H1 (cell line): Measurements from ENCODE around the gene ANKFY1. TPM values are rescaled to one million over a fixed set of nuclear protein-coding genes. Genes with fewer than 3 reads are reported as not detected.

Source experiments
- HDAC2 ChIP-seq, 2 experiments: fragments of 300-600 bp in 1 of 2; sonication (generic) in 1 of 2; IDR thresholded peaks; 2 replicates each; pipeline ENCODE4 v1.6.1; 2011 to 2012; ENCODE audit warnings: low read depth in 2 of 2, low read length in 2 of 2, mild to moderate bottlenecking in 2 of 2, moderate library complexity in 2 of 2, borderline replicate concordance in 1 of 2, inconsistent platforms in 1 of 2
- TCF12 ChIP-seq: IDR thresholded peaks from 2 replicates; pipeline ENCODE4 v1.6.1; 2011; ENCODE audit warnings: low read depth, mild to moderate bottlenecking, low read length
- polyA plus RNA-seq, 7 experiments: library from polyadenylated mRNA; depleted of rRNA in 3 of 7; stranded (reverse) in 5 of 7; unstranded in 2 of 7; fragments of >200 nt in 5 of 7; fragments of 200-250 nt in 2 of 7; gene quantifications; 1 replicate in 5 of 7; 2 replicates in 1 of 7; 4 replicates in 1 of 7; pipeline versions ENCODE4 v1.2.1 to v1.2.3, GENCODE V29; 2011 to 2013; ENCODE audit warnings: missing spikeins in 2 of 7, mixed read lengths in 2 of 7
- total RNA-seq: library from RNA; stranded (reverse); fragmentation: NEBNext Ultra II Directional; extraction: Animal tissue kit (Norgen Biotek cat#: 25700); gene quantifications from 2 replicates; pipeline ENCODE4 v1.2.1, GENCODE V29; 2021

ANKFY1 gene
- total and polyA plus RNA-seq, 2 of the 8 experiments (the other 6 are each of a cell fraction or from before 2014, with no cell fraction given): 28.3 to 45.3 TPM

DNA sequence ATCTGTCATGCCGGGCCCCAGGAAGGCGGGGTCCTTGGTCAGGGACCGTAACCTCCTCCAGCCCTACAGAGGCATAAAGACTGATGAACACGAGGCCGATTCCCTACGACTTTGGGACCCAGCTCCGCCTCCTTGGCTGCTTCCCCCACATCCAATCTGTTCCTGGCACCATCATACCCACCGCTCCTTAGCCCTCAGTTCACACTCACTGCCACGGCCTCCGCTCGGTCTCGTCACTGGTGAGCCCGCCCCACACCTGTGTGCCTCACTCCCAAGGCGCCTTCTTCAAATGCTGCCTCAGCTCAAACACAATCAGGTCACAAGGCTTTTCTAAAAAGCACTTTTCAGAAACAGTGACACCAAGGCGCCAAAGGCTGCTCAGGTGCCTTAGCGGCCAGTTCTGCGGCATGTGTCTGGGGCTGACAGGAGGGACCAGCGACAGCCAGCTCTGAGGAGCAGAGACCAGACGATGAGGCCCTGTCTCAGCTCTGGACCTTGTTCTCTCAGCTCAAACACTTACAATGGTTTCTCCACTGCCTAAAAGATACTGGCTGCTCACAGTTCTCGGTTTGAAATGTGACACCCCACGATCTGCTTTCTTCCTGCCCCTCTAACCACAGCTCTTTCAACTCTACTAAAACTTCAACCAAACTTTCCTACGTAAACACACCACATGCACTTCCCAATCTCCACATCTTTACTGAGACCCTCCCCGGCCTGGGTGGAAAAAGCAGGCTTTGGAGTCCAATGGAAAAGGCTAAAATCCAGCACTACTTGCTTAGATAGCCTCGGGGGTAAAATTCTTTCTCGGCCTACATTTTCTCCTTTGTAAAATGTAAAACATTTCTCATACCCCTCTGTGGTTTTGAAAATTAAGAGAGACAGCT is 87.6 kb downstream of the ANKFY1 start (continued):
- no peak for TF ChIP-seq HDAC2 (IDR thresholded peaks at IDR 0.05; ENCODE audit: borderline replicate concordance in 1 of 2, low read depth in 2 of 2, low read length in 2 of 2)
- no peak for TF ChIP-seq TCF12
